ENCODE data around the gene BCAT1.
"Not testable (repeated sequence)": the region's sequence is repeated elsewhere in the genome, so short reads cannot be mapped to it uniquely, and the experiment has no call there.

Gene BCAT1

GRCh38 chr12:24898185-24898584, 50.7 kb downstream of the BCAT1 start:
- no peak for DNase-seq

- DNase-seq = no peak
Measured at GRCh38 chr12:24896171-24896570, 52.7 kb downstream of the BCAT1 start.

DNA sequence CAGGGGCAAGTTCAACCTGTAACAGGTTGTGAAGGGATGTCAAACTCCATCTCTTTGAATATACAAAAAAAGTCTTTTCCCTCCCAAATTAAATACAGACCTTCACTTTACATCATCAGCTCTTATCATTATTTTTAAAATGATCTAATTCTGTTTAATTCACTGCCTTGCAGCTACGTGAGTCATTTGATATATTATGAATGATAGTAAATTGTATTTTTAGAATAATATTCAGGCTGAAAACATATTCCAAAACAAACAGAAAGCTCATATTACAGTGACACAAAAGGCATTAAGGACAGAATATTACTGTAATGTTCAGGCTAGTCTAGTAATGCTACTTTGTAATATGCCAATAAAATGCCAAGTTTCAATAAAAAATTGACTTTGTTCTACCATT, 53.3 kb downstream of the BCAT1 start:
- DNase-seq = no peak

- no peak for DNase-seq
Measured at GRCh38 chr12:24894879-24895278, 54.0 kb downstream of the BCAT1 start.

DNA sequence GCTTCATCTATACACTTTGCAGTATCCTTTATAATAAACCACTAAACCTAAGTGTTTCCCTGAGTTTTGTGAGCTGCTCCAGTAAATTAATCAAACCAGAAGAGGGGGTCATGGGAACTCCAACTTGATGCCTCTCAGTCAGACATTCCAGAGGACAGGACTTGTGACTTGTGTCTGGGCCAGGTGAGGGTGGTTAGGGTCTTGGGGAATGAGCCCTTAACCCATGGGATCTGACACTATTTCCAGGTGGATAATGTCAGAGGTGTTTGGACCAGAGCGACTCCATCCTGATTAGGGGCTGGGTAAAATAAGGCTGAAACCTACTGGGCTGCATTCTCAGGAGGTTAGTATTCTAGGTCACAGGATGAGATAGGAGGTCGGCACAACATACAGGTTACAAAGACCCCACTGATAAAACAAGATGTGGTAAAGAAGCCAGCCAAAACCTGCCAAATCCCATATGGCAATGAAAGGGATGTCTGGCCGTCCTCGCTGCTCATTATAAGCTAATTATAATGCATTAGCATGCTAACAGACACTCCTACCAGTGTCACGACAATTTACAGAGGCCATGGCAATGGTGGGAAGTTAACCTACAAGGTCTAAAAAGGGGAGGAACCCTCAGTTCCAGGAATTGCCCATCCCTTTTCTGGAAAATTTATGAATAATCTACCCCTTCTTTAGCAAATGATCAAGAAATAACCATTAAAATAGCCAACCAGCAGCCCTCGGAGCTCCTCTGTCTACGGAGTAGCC, 58.7 kb downstream of the BCAT1 start:
- no peak for DNase-seq

DNA sequence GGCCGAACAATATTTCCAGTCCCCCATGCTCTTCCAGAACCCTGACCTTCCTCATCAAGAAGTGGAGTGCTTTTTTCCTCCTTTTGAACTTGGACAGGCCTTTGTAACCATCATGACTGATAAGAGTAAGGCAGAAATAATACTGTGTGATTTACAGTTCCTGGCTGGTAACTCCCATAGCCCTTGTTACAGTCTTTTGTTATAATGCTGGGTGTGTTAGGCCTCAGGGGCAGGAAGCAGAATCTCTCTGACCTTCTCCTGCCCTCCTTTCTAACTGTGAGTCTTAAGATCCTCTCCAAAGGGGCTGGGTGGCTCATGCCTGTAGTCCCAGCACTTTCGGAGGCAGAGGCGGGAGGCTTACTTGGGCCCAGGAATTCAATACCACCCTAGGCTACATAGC, 59.5 kb downstream of the BCAT1 start:
- DNase-seq = no peak

DNA sequence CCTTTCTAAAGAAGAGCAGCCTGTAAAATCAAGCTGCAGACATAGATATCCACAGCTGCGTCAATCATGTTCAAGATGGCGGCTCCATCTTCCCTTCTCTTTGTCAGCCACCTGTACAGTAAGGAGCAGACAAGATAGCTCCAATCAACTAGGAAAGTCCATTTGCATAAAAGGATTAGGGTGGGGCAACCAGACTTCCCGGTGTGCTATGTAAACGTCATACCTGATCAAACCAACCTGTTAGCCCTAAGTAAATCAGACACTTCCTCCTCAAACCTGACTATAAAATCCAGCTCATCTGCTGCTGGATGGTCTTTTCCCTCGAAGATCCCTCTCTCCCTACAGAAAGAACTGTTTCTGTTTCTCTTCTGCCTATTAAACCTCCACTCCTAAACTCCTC, 60.1 kb downstream of the BCAT1 start:
- no peak for DNase-seq

GRCh38 chr12:24884911-24885310, 64.0 kb downstream of the BCAT1 start:
- no peak for DNase-seq

- no peak for DNase-seq
Measured at GRCh38 chr12:24881724-24882371, 67.1 kb downstream of the BCAT1 start.

GRCh38 chr12:24881227-24881626, 67.7 kb downstream of the BCAT1 start:
- no peak for DNase-seq

GRCh38 chr12:24880732-24881131, 68.2 kb downstream of the BCAT1 start:
- DNase-seq = no peak

GRCh38 chr12:24879644-24880043, 69.3 kb downstream of the BCAT1 start:
- no peak for DNase-seq

GRCh38 chr12:24875014-24875413, 73.9 kb downstream of the BCAT1 start:
- DNase-seq = no peak

GRCh38 chr12:24872211-24872610, 76.7 kb downstream of the BCAT1 start:
- no peak for DNase-seq

DNA sequence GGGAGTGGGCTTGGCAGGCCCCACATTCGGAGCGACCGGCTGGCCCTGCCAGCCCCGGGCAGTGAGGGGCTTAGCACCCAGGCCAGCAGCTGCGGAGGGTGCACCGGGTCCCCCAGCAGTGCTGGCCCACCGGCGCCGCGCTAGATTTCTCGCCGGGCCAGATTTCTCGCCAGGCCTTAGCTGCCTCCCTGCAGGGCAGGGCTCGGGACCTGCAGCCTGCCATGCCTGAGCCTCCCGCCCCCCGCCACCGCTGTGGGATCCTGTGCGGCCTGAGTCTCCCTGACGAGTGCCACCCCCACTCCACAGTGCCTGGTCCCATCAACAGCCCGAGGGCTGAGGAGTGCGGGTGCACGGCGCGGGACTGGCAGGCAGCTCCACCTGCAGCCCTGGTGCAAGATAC, 82.8 kb downstream of the BCAT1 start:
- DNase-seq = not testable (repeated sequence)

- DNase-seq = no peak
Measured at GRCh38 chr12:24864796-24865125, 84.1 kb downstream of the BCAT1 start.

DNA sequence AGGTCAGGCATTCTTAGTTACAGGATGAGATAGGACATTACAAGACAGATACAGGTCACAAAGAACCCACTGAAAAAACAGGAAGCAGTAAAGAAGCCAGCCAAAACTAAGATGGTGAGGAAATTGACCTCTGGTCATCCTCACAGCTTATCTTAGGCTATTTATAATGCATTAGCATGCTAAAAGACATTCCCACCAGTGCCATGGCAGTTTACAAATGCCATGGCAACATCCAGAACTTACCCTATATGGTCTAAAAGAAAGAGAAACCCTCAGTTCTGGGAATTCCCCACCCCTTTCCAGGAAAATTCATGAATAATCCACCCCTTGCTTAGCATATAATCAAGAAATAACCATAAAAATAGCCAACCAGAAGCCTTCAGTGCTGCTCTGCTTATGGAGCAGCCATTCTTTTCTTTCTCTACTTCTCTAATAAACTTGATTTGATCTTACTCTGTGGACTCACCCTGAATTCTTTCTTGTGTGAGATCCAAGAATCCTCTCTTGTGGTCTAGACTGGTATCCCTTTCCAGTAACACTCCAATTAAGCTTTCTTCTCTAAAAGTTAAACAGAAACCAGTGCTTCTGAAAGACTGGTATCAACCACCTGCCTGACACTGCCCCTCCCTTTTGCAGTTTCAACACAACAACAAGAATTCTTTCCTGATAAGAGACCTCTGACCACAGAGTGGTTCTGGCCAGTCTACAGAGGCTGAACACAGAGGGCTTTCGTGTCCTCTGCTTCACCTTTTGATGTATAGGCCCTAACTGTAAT, 86.9 kb downstream of the BCAT1 start:
- DNase-seq = no peak

DNA sequence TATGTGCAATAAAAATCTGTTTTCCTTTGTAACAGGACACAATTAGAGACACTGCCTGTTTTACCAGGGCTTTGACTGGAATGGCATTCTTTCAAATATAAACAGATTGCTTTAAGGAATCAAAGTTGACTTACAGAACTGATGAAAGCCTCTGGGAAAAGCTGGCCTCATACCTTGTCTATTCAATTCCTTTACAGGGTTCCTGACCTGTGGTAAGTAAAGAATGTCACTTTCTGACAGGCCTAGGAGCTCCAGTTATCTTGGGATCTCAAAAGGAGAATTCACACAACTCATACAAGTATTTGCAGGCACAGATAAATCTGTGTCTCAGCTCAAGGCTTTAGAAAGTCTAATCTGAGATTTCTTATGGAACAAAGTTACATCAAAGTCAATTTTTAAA, 88.4 kb downstream of the BCAT1 start:
- DNase-seq = no peak

DNA sequence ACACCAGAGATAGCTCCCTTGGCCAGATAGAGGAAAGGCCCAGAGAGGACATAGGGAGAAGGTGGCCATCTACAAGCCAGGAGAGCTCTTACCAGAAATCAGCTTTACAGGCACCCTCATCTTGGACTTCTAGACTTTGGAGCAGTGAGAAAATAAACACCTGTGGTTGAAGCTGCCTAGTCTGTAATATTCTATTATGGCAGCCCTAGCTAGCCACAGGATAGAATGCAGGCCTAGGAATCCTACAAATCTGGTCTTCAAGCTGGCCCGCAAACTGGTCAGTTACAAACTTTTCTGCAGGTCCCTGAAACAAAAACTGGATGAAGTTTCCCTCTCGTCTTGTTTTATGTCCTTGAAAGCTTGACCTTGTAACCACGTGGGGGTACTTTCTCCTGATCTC, 92.4 kb downstream of the BCAT1 start:
- DNase-seq = no peak

- DNase-seq = no peak
Measured at GRCh38 chr12:24854908-24855307, 94.0 kb downstream of the BCAT1 start.

DNA sequence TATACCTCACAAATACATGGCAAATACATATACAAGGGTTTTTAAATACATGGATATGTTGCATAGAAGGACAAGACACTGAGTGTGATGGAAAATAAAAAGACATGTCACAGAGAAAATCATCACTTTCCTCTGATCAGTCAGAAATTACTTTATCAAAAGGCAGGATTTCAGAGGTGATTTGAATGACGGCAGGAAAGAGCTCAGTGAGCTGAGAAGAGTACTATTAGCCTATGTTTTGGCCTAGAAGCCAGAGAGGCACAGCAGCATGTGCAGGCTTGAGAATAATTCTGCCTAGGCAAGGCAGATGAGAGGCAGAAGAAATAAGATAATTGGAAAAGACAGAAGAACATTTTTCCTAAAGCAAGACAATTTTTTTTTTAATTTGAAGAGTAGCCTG, 94.9 kb downstream of the BCAT1 start:
- DNase-seq = no peak

DNA sequence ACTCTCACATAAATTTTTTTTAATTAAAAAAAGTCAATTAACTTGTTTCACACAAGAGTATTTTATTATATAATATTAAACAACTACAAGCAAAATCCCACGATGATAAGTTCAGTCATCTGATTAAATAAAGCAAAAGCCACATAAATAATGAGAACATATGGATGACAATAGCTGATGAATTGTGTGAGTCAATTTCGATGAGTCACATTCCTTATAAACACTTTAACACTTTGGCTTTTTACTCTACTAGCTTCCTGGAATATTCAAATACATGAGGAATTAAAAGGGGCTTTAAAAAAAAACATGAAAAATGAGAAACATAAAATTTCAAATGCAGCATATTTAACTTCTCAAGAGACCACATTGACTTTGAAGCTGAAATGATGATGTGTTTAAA, 95.3 kb downstream of the BCAT1 start:
- DNase-seq = no peak

DNA sequence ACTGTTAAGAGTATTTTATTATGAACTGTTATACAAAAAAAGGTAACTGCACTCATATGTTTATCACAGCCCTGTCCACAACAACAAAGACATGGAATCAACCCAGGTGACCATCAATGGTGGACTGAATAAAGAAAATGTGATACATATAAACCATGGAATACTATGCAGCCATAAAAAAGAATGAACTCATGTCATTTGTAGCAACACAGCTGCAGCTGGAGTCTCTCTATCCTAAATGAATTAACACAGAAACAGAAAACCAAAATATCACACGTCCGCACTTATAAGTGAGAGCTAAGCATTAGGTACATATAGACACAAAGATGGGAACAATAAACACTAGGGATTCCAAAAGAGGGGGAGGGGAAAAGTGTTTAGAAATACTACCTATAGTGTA, 95.8 kb downstream of the BCAT1 start:
- DNase-seq = no peak

GRCh38 chr12:24852420-24852819, 96.5 kb downstream of the BCAT1 start:
- DNase-seq = no peak
